GM12878 (cell line): Measurements from ENCODE around the gene SNAI3. TPM values are rescaled to one million over a fixed set of nuclear protein-coding genes. Genes with fewer than 3 reads are reported as not detected.

Source experiments
- ATAC-seq: fragments of 200-7000 bp; cut with Tn5 transposase; 3 replicates; pipeline ENCODE4 v1.9.1; 2020; ENCODE audit warnings: mild to moderate bottlenecking, moderate library complexity
- BruUV-seq: library from RNA; stranded (reverse); fragments of 400-500 nt; replicated peaks from 2 replicates; lab custom pipeline; 2021; lab: Mats Ljungman, UMichigan
- CTCF ChIA-PET: fragments of 300-600 bp; sonication (Branson Sonifier 250); formaldehyde crosslinking; extraction: SDS; loops from one replicate; lab custom pipeline; 2021; ENCODE audit warnings: inconsistent platforms; lab: Yijun Ruan, JAX
- POLR2A ChIA-PET: fragments of 350-600 bp; formaldehyde crosslinking; extraction: SDS; loops from one replicate; lab custom pipeline; 2021; ENCODE audit warnings: inconsistent platforms; lab: Charles Lee
- RAD21 ChIA-PET: fragments of 300-600 bp; sonication (Branson Sonifier 250); formaldehyde crosslinking; loops from one replicate; lab custom pipeline; 2023; ENCODE audit warnings: antibody characterized with exemption; ENCODE audit not compliant: unreplicated experiment; lab: Charles Lee
- SMC1A ChIA-PET: fragments of 300-600 bp; sonication (Branson Sonifier 250); formaldehyde crosslinking; loops from one replicate; lab custom pipeline; 2023; ENCODE audit not compliant: unreplicated experiment, uncharacterized antibody; lab: Charles Lee
- DNase-seq: peaks from one replicate; pipeline ENCODE4 v3.0.0-alpha.2; 2011; ENCODE audit warnings: low read depth, low spot score
- FAIRE-seq: peaks from 3 replicates; lab custom pipeline; 2011; peaks lifted over from hg19 to GRCh38; lab: Jason Lieb, UNC
- H2AFZ ChIP-seq: 2 replicates; pipeline ENCODE4 v1.6.0; 2011; ENCODE audit warnings: low read depth, low read length, control low read depth; ENCODE audit not compliant: control insufficient read depth
- H3K27ac ChIP-seq: 2 replicates; pipeline ENCODE4 v1.5.1; 2011; ENCODE audit warnings: control low read depth; ENCODE audit not compliant: control insufficient read depth, insufficient read depth
- H3K27me3 ChIP-seq, 2 experiments: replicated peaks in 1 of 2; 2 replicates each; pipeline versions ENCODE4 v1.6.0 to v1.6.1; 2011; ENCODE audit warnings: low read length in 1 of 2; ENCODE audit not compliant: control insufficient read depth in 2 of 2, insufficient read depth in 2 of 2
- H3K36me3 ChIP-seq, 2 experiments: 2 replicates each; pipeline ENCODE4 v1.5.1; 2011; ENCODE audit warnings: low read length in 1 of 2; ENCODE audit not compliant: control insufficient read depth in 2 of 2, insufficient read depth in 2 of 2
- H3K4me1 ChIP-seq: 2 replicates; pipeline ENCODE4 v1.6.1; 2011; ENCODE audit warnings: mild to moderate bottlenecking, low read length, moderate library complexity, mixed read lengths; ENCODE audit not compliant: control insufficient read depth, insufficient read depth
- H3K4me2 ChIP-seq: 2 replicates; pipeline ENCODE4 v1.6.0; 2011; ENCODE audit warnings: control low read depth; ENCODE audit not compliant: control insufficient read depth, insufficient read depth
- H3K4me3 ChIP-seq: fragments of 200-600 bp; sonication (generic); 2 replicates; pipeline ENCODE4 v1.5.1; 2016
- H3K79me2 ChIP-seq: 2 replicates; pipeline ENCODE4 v1.6.0; 2011; ENCODE audit warnings: low read length; ENCODE audit not compliant: control insufficient read depth, insufficient read depth
- H3K9ac ChIP-seq: 2 replicates; pipeline ENCODE4 v1.8.0; 2011; ENCODE audit warnings: low read length, control low read depth, mixed read lengths; ENCODE audit not compliant: control insufficient read depth, insufficient read depth
- H3K9me3 ChIP-seq: replicated peaks from 3 replicates; pipeline ENCODE4 v1.5.1; 2011; ENCODE audit warnings: mild to moderate bottlenecking, low read length; ENCODE audit not compliant: control insufficient read depth, insufficient read depth
- H4K20me1 ChIP-seq: 2 replicates; pipeline ENCODE4 v1.6.0; 2011; ENCODE audit not compliant: control insufficient read depth, insufficient read depth
- BACH1 ChIP-seq: fragments of 450-650 bp; IDR thresholded peaks from 2 replicates; pipeline ENCODE4 v1.6.1; 2017; ENCODE audit warnings: mild to moderate bottlenecking, borderline replicate concordance
- CBX5 ChIP-seq: sonication (generic); IDR thresholded peaks from 2 replicates; pipeline ENCODE4 v1.6.1; 2016; ENCODE audit warnings: low read depth, moderate library complexity, mild to moderate bottlenecking, inconsistent platforms
- CHD2 ChIP-seq: IDR thresholded peaks from 2 replicates; pipeline ENCODE4 v1.6.1; 2011; ENCODE audit warnings: low read depth, low read length, improper control_type of control experiment, borderline replicate concordance
- CTCF ChIP-seq, 3 experiments: IDR thresholded peaks in 2 of 3; conservative IDR thresholded peaks in 1 of 3; 2 replicates each; pipeline ENCODE4 v1.5.1; 2011; ENCODE audit warnings: low read depth in 3 of 3, low read length in 3 of 3, mild to moderate bottlenecking in 3 of 3, control low read depth in 2 of 3, moderate library complexity in 2 of 3, inconsistent platforms in 1 of 3, mixed read lengths in 1 of 3; ENCODE audit not compliant: control insufficient read depth in 2 of 3, insufficient read depth in 1 of 3; ENCODE audit errors: extremely low read depth in 1 of 3
- ESRRA ChIP-seq: IDR thresholded peaks from 2 replicates; pipeline ENCODE4 v1.6.1; 2012; ENCODE audit warnings: mild to moderate bottlenecking, low read length, improper control_type of control experiment
- ETV6 ChIP-seq, 2 experiments: fragments of 450-650 bp in 1 of 2; IDR thresholded peaks in 1 of 2; conservative IDR thresholded peaks in 1 of 2; 2 replicates each; pipeline ENCODE4 v1.6.1; 2014; ENCODE audit warnings: antibody characterized with exemption in 1 of 2, borderline replicate concordance in 1 of 2, low read depth in 1 of 2, mild to moderate bottlenecking in 1 of 2, moderate library complexity in 1 of 2
- FOS ChIP-seq: IDR thresholded peaks from 3 replicates; pipeline ENCODE4 v1.6.1; 2011; ENCODE audit warnings: borderline replicate concordance; ENCODE audit not compliant: insufficient read length; ENCODE audit errors: extremely low read depth
- GATAD2B ChIP-seq: fragments of 450-650 bp; conservative IDR thresholded peaks from 2 replicates; pipeline ENCODE4 v1.6.1; 2017; ENCODE audit warnings: low read depth, mild to moderate bottlenecking, moderate library complexity
- JUNB ChIP-seq: IDR thresholded peaks from 2 replicates; pipeline ENCODE4 v1.6.1; 2016; ENCODE audit warnings: antibody characterized with exemption, mild to moderate bottlenecking
- MEF2A ChIP-seq: IDR thresholded peaks from 2 replicates; pipeline ENCODE4 v1.6.1; 2011; ENCODE audit warnings: low read depth, mild to moderate bottlenecking, low read length, moderate library complexity; ENCODE audit not compliant: insufficient read depth
- PML ChIP-seq: IDR thresholded peaks from 2 replicates; pipeline ENCODE4 v1.6.1; 2012; ENCODE audit warnings: low read length, inconsistent platforms
- POU2F2 ChIP-seq: IDR thresholded peaks from 3 replicates; pipeline ENCODE4 v1.6.1; 2011; ENCODE audit warnings: low read depth, mild to moderate bottlenecking, low read length, borderline replicate concordance
- TBL1XR1 ChIP-seq: IDR thresholded peaks from 2 replicates; pipeline ENCODE4 v1.6.1; 2012; ENCODE audit warnings: low read depth, low read length, improper control_type of control experiment
- WGBS: methylation state at CpG from one replicate; pipeline ENCODE4 v1.1.6; 2016; ENCODE audit warnings: low lambda C conversion rate; ENCODE audit not compliant: insufficient replicate concordance, insufficient coverage; ENCODE audit errors: missing lambda C conversion rate; 5-methylcytosine and 5-hydroxymethylcytosine counted together
- in situ Hi-C: fragments of 300-500 bp; cut with MboI; formaldehyde crosslinking; loops from 9 replicates; pipeline ENCODE4 v1.14.3; 2018; ENCODE audit warnings: mixed read lengths
- intact Hi-C: fragments of 100-400 bp; cut with micrococcal nuclease; formaldehyde crosslinking; loops from one replicate; pipeline ENCODE4 v1.14.2; 2022; ENCODE audit not compliant: unreplicated experiment
- polyA plus RNA-seq, 11 experiments: library from polyadenylated mRNA; depleted of rRNA in 4 of 11; unstranded in 6 of 11; stranded (reverse) in 5 of 11; fragments of >200 nt; fragmentation: Nextera tagmentation in 4 of 11; fragmentation: Illumina TruSeq in 1 of 11; extraction: Ambion mirVana in 4 of 11; extraction: Trizol in 1 of 11; gene quantifications; 1 replicate in 1 of 11; 2 replicates in 10 of 11; pipeline versions ENCODE4 v1.2.1 to v1.2.3, GENCODE V29; 2011 to 2016; ENCODE audit warnings: inconsistent platforms in 2 of 11, missing spikeins in 2 of 11, low read depth in 1 of 11
- total RNA-seq, 4 experiments: library from RNA; depleted of rRNA in 3 of 4; stranded (reverse); fragments of >200 nt in 3 of 4; fragmentation: Illumina TruSeq in 1 of 4; extraction: Trizol in 1 of 4; gene quantifications; 2 replicates each; pipeline versions ENCODE4 v1.2.1 to v1.2.3, GENCODE V29; 2013 to 2021

Gene SNAI3
- total and polyA plus RNA-seq, 10 of the 15 experiments (the other 5 are each of a cell fraction or from before 2014, with no cell fraction given): 0.21 to 7.4 (median 3.0) TPM

- Histone ChIP-seq H4K20me1 (no peaks in the 10 kb centered on the region), H3K27ac (no peak overlapping the region), H3K79me2 (no peaks in the 10 kb centered on the region), H3K4me1 (no peaks in the 10 kb centered on the region), H3K36me3 (peaks cover 13 to 51% of the 10 kb centered on the region in 2 experiments), H3K9me3 (no peaks in the 10 kb centered on the region), H3K9ac (no peak overlapping the region), H3K4me3 (no peak overlapping the region), H3K4me2 (no peak overlapping the region), H2AFZ (no peak overlapping the region), H3K27me3 (no peaks in the 10 kb centered on the region)
- FAIRE-seq (no peak), DNase-seq (no peak), ATAC-seq (no peak)
- CTCF ChIA-PET: no interaction called here
- RAD21 ChIA-PET: no interaction called here
- intact Hi-C loops: no loop called here
- no peak for TF ChIP-seq BACH1
- TF ChIP-seq FOS: no peak
- no peak for TF ChIP-seq CHD2
- TF ChIP-seq TBL1XR1: no peak
- no peak for TF ChIP-seq CTCF (IDR thresholded peaks at IDR 0.05 in 2 of 3, conservative IDR thresholded peaks at IDR 0.05 in 1 of 3; ENCODE audit: control insufficient read depth in 2 of 3, extremely low read depth in 1 of 3, insufficient read depth in 1 of 3, low read depth in 3 of 3, low read length in 3 of 3)
- TF ChIP-seq ETV6 (conservative IDR thresholded peaks at IDR 0.05 in 1 of 2, IDR thresholded peaks at IDR 0.05 in 1 of 2; ENCODE audit: borderline replicate concordance in 1 of 2, low read depth in 1 of 2): no peak
- no peak for TF ChIP-seq CBX5
- no peak for TF ChIP-seq POU2F2
- no peak for TF ChIP-seq MEF2A
- no peak for TF ChIP-seq GATAD2B
- no peak for TF ChIP-seq PML
- TF ChIP-seq ESRRA: no peak
- no peak for TF ChIP-seq JUNB
- POLR2A ChIA-PET: no interaction called here
- SMC1A ChIA-PET: no interaction called here
- in situ Hi-C loops: no loop called here
- WGBS: 97% methylated on average over 14 of the region's 15 CpGs
- no TSS peak for BruUV-seq
These were observed 29.9 kb upstream of the SNAI3 start for GRCh38 chr16:88716201-88716600.
